GM15510 (cell line): ENCODE measurements around the gene PAIP2.

Source experiments
- POLR2A ChIP-seq: IDR thresholded peaks from 3 replicates; pipeline ENCODE4 v1.6.1; 2011; ENCODE audit warnings: borderline replicate concordance; ENCODE audit not compliant: insufficient read length; ENCODE audit errors: extremely low read depth

PAIP2 gene

GRCh38 chr5:139410993-139411828, 69.6 kb downstream of the PAIP2 start:
- no peak for TF ChIP-seq POLR2A

- TF ChIP-seq POLR2A: no peak
These were observed 71.5 kb downstream of the PAIP2 start for GRCh38 chr5:139413153-139413552.

- TF ChIP-seq POLR2A: no peak
These were observed 72.3 kb downstream of the PAIP2 start for GRCh38 chr5:139413963-139414362.

GRCh38 chr5:139414581-139415130, 73.0 kb downstream of the PAIP2 start:
- no peak for TF ChIP-seq POLR2A

- TF ChIP-seq POLR2A: no peak
These were observed 73.7 kb downstream of the PAIP2 start for GRCh38 chr5:139415221-139415861.

- TF ChIP-seq POLR2A: no peak
These were observed 74.2 kb downstream of the PAIP2 start for GRCh38 chr5:139415869-139416268.

GRCh38 chr5:139416651-139417050, 75.0 kb downstream of the PAIP2 start:
- TF ChIP-seq POLR2A: no peak

- TF ChIP-seq POLR2A: no peak
These were observed 75.6 kb downstream of the PAIP2 start for GRCh38 chr5:139417214-139417613.

GRCh38 chr5:139418793-139419192, 77.1 kb downstream of the PAIP2 start:
- TF ChIP-seq POLR2A: no peak
